Astrocyte of the hippocampus (primary cell): ENCODE measurements around the gene HMG20B.
"Not testable (repeated sequence)": the region's sequence is repeated elsewhere in the genome, so short reads cannot be mapped to it uniquely, and the experiment has no call there.

Experiments
- DNase-seq: peaks from one replicate; pipeline ENCODE4 v3.0.0; 2011; ENCODE audit warnings: low read depth, low spot score

The HMG20B gene

GRCh38 chr19:3584036-3584802 is 11.5 kb downstream of the HMG20B start:
- DNase-seq: not testable (repeated sequence)

GRCh38 chr19:3585301-3586126 is 12.8 kb downstream of the HMG20B start, which contains the start of gene GIPC3:
Gene GIPC3, plus strand, starts transcription at chr19:3585478. Its CDS starts 120 bp downstream, at chr19:3585598.
- DNase-seq: no peak

- DNase-seq: no peak
These were observed 13.4 kb downstream of the HMG20B start for GRCh38 chr19:3586127-3586626.

- peak; percentile 17 for DNase-seq
These were observed 14.1 kb downstream of the HMG20B start for GRCh38 chr19:3586707-3587346.

- DNase-seq: no peak
These were observed 16.7 kb downstream of the HMG20B start for GRCh38 chr19:3589439-3589838.

GRCh38 chr19:3589949-3590348 is 17.2 kb downstream of the HMG20B start:
- no peak for DNase-seq

GRCh38 chr19:3590991-3591659 is 18.4 kb downstream of the HMG20B start:
- DNase-seq: no peak

- no peak for DNase-seq
These were observed 19.3 kb downstream of the HMG20B start for GRCh38 chr19:3591876-3592613.

- DNase-seq: no peak
These were observed 20.4 kb downstream of the HMG20B start for GRCh38 chr19:3593156-3593555.

- no peak for DNase-seq
These were observed 22.8 kb downstream of the HMG20B start for GRCh38 chr19:3595521-3596061.

- DNase-seq: no peak
These were observed 27.0 kb downstream of the HMG20B start for GRCh38 chr19:3599776-3600187.

GRCh38 chr19:3601021-3601420 is 28.3 kb downstream of the HMG20B start:
- DNase-seq: no peak

GRCh38 chr19:3603121-3603811 is 30.5 kb downstream of the HMG20B start:
- no peak for DNase-seq

- no peak for DNase-seq
These were observed 31.7 kb downstream of the HMG20B start for GRCh38 chr19:3604227-3604986.

GRCh38 chr19:3604987-3605343 is 32.2 kb downstream of the HMG20B start:
- no peak for DNase-seq

GRCh38 chr19:3605361-3605760 is 32.6 kb downstream of the HMG20B start:
- DNase-seq: no peak

GRCh38 chr19:3605770-3606169 is 33.0 kb downstream of the HMG20B start:
- DNase-seq: no peak

GRCh38 chr19:3606174-3606689 is 33.5 kb downstream of the HMG20B start:
- no peak for DNase-seq

GRCh38 chr19:3606690-3607289 is 34.0 kb downstream of the HMG20B start, which contains the start of gene TBXA2R:
Gene TBXA2R, minus strand, starts transcription at chr19:3606875. Its CDS starts 6,241 bp downstream, at chr19:3600634.
- DNase-seq: peak; percentile 80
